MCF 10A (cell line): ENCODE measurements around the gene FCER2. TPM values are rescaled to one million over a fixed set of nuclear protein-coding genes. Genes with fewer than 3 reads are reported as not detected.

ENCODE experiments used
- BruUV-seq: library from RNA; stranded (reverse); fragments of 400-500 nt; replicated peaks from 2 replicates; lab custom pipeline; 2021; lab: Mats Ljungman, UMichigan
- CTCF ChIA-PET: fragments of 300-600 bp; sonication (Branson Sonifier 250); formaldehyde crosslinking; extraction: SDS; loops from one replicate; lab custom pipeline; 2021; ENCODE audit warnings: antibody characterized with exemption, inconsistent platforms; lab: Yijun Ruan, JAX
- POLR2A ChIA-PET: fragments of 300-600, 350-650 bp; sonication (Branson Sonifier 250); formaldehyde crosslinking; extraction: SDS; loops from one replicate; lab custom pipeline; 2020; ENCODE audit warnings: antibody characterized with exemption, inconsistent platforms; lab: Yijun Ruan, JAX
- DNase-seq: peaks from one replicate; pipeline ENCODE4 v3.0.0-alpha.2; 2018; ENCODE audit not compliant: unreplicated experiment
- H3K27ac Mint-ChIP-seq: one replicate; pipeline ENCODE4 v1.8.0; 2022; ENCODE audit warnings: mild to moderate bottlenecking, low read depth, mixed read lengths; ENCODE audit not compliant: unreplicated experiment
- H3K27me3 Mint-ChIP-seq: one replicate; pipeline ENCODE4 v1.8.0; 2022; ENCODE audit warnings: mixed read lengths; ENCODE audit not compliant: insufficient read depth, unreplicated experiment
- H3K36me3 Mint-ChIP-seq: one replicate; pipeline ENCODE4 v1.8.0; 2022; ENCODE audit warnings: mild to moderate bottlenecking, moderate library complexity, mixed read lengths; ENCODE audit not compliant: insufficient read depth, unreplicated experiment
- H3K4me1 Mint-ChIP-seq: one replicate; pipeline ENCODE4 v1.8.0; 2022; ENCODE audit warnings: mixed read lengths; ENCODE audit not compliant: insufficient read depth, unreplicated experiment
- H3K4me3 Mint-ChIP-seq: one replicate; pipeline ENCODE4 v1.8.0; 2022; ENCODE audit warnings: mild to moderate bottlenecking, moderate library complexity, mixed read lengths; ENCODE audit not compliant: unreplicated experiment
- H3K9me3 Mint-ChIP-seq: one replicate; pipeline ENCODE4 v1.8.0; 2022; ENCODE audit warnings: mixed read lengths; ENCODE audit not compliant: unreplicated experiment
- CTCF ChIP-seq: fragments of 200-600 bp; IDR thresholded peaks from one replicate; pipeline ENCODE4 v1.8.0; 2022; ENCODE audit warnings: antibody characterized with exemption, mild to moderate bottlenecking; ENCODE audit not compliant: unreplicated experiment
- intact Hi-C: fragments of 100-400 bp; cut with micrococcal nuclease; formaldehyde crosslinking; loops from 2 replicates; pipeline ENCODE4 v1.14.1; 2022
- total RNA-seq: library from RNA; stranded (reverse); gene quantifications from 2 replicates; pipeline ENCODE4 v1.2.3, GENCODE V29; 2022

FCER2 gene
- total RNA-seq, 1 experiment from 2014 or later, result not detected

- Mint-ChIP-seq H3K27ac (no peak overlapping the region), H3K4me3 (no peak overlapping the region), H3K9me3 (no peaks in the 10 kb centered on the region), H3K36me3 (no peaks in the 10 kb centered on the region), H3K4me1 (no peaks in the 10 kb centered on the region), H3K27me3 (peaks cover 16% of the 10 kb centered on the region)
- intact Hi-C loops, result no loop called here
- no peak for DNase-seq
- TF ChIP-seq CTCF, result no peak
- CTCF ChIA-PET, result no interaction called here
- BruUV-seq, result no TSS peak
- POLR2A ChIA-PET, result no interaction called here
Observed at GRCh38 chr19:7709932-7710460, 8.1 kb upstream of the FCER2 start.

GRCh38 chr19:7706955-7707456, 5.1 kb upstream of the FCER2 start:
- Mint-ChIP-seq H3K27me3 (peaks cover 38% of the 10 kb centered on the region), H3K27ac (no peak overlapping the region), H3K4me1 (no peaks in the 10 kb centered on the region), H3K9me3 (no peaks in the 10 kb centered on the region), H3K4me3 (no peak overlapping the region), H3K36me3 (no peaks in the 10 kb centered on the region)
- CTCF ChIA-PET, result interaction anchor here (0.7 kb wide), 1 partner anchor 24 kb away, joined by 3 read pairs; no protein-coding TSS in a partner anchor
- no TSS peak for BruUV-seq
- no peak for TF ChIP-seq CTCF
- POLR2A ChIA-PET, result interaction anchor here (0.5 kb wide), 1 partner anchor 74 kb away, joined by 3 read pairs; no protein-coding TSS in a partner anchor
- no peak for DNase-seq
- intact Hi-C loops, result no loop called here

- BruUV-seq, result no TSS peak
Observed at GRCh38 chr19:7706188-7706954, 4.4 kb upstream of the FCER2 start.

More at GRCh38 chr19:7706188-7706954, 4.4 kb upstream of the FCER2 start:
- DNase-seq, result no peak
- Mint-ChIP-seq H3K27me3 (peaks cover 38% of the 10 kb centered on the region), H3K36me3 (no peaks in the 10 kb centered on the region), H3K4me1 (no peaks in the 10 kb centered on the region), H3K27ac (no peak overlapping the region), H3K9me3 (no peaks in the 10 kb centered on the region), H3K4me3 (no peak overlapping the region)
- intact Hi-C loops, result no loop called here
- ChIA-PET CTCF (interaction anchor here (0.6 to 0.7 kb wide), 3 partner anchors 25 to 340 kb away, joined by 3 read pairs; partner anchors contain the start of gene TRAPPC5), POLR2A (interaction anchor here (0.5 kb wide), 1 partner anchor 75 kb away, joined by 3 read pairs; no protein-coding TSS in a partner anchor)
- TF ChIP-seq CTCF, result no peak
